CD4-positive, CD25-positive, alpha-beta regulatory T cell (primary cell): ENCODE data around the gene PHPT1. TPM values are rescaled to one million over a fixed set of nuclear protein-coding genes. Genes with fewer than 3 reads are reported as not detected.
"Not testable (repeated sequence)": the region's sequence is repeated elsewhere in the genome, so short reads cannot be mapped to it uniquely, and the experiment has no call there.

Experiments
- ATAC-seq, 2 donors: fragments of 150-1000 bp; cut with Tn5 transposase; one replicate each; pipeline ENCODE4 v1.10.0; 2021; ENCODE audit warnings: low read depth in 2 of 2, moderate number of reproducible peaks in 2 of 2, moderate library complexity in 1 of 2
- DNase-seq, 3 donors: peaks; one replicate each; pipeline versions ENCODE4 v3.0.0 to v3.0.0-alpha.2; 2012 to 2022; ENCODE audit warnings: mixed read lengths in 1 of 3
- H3K27ac ChIP-seq: one replicate; pipeline ENCODE4 v1.7.0; 2013; ENCODE audit warnings: mild to moderate bottlenecking, low read length; ENCODE audit not compliant: insufficient read depth, poor library complexity, severe bottlenecking
- H3K27me3 ChIP-seq: one replicate; pipeline ENCODE4 v1.7.0; 2013; ENCODE audit warnings: low read length; ENCODE audit not compliant: control insufficient read depth, insufficient read depth
- H3K36me3 ChIP-seq: one replicate; pipeline ENCODE4 v1.7.0; 2013; ENCODE audit warnings: mild to moderate bottlenecking, low read length, moderate library complexity; ENCODE audit not compliant: control insufficient read depth, insufficient read depth
- H3K4me1 ChIP-seq: 2 replicates; pipeline ENCODE4 v1.7.0; 2013; ENCODE audit warnings: mild to moderate bottlenecking, low read length; ENCODE audit not compliant: insufficient read depth, control insufficient read depth, poor library complexity, severe bottlenecking
- H3K4me3 ChIP-seq: one replicate; pipeline ENCODE4 v1.7.0; 2013; ENCODE audit warnings: low read depth, mild to moderate bottlenecking, low read length, moderate library complexity
- H3K9me3 ChIP-seq, 2 experiments: 1 replicate in 1 of 2; 2 replicates in 1 of 2; pipeline ENCODE4 v1.7.0; 2013; ENCODE audit warnings: low read length in 2 of 2, mild to moderate bottlenecking in 1 of 2, moderate library complexity in 1 of 2; ENCODE audit not compliant: control insufficient read depth in 2 of 2
- H3K27ac Mint-ChIP-seq, 3 donors: one replicate each; pipeline ENCODE4 v1.8.0; 2020 to 2022; ENCODE audit warnings: mild to moderate bottlenecking in 3 of 3, mixed read lengths in 3 of 3, moderate library complexity in 2 of 3
- H3K27me3 Mint-ChIP-seq: one replicate; pipeline ENCODE4 v1.8.0; 2022; ENCODE audit warnings: mild to moderate bottlenecking, mixed read lengths
- H3K36me3 Mint-ChIP-seq: one replicate; pipeline ENCODE4 v1.8.0; 2020; ENCODE audit warnings: mixed read lengths
- H3K4me1 Mint-ChIP-seq, 4 donors: one replicate each; pipeline ENCODE4 v1.8.0; 2020 to 2022; ENCODE audit warnings: mixed read lengths in 4 of 4, mild to moderate bottlenecking in 1 of 4
- H3K4me3 Mint-ChIP-seq, 4 donors: one replicate each; pipeline ENCODE4 v1.8.0; 2020 to 2022; ENCODE audit warnings: mild to moderate bottlenecking in 4 of 4, mixed read lengths in 4 of 4, moderate library complexity in 3 of 4
- H3K9me3 Mint-ChIP-seq, 7 donors: one replicate each; pipeline ENCODE4 v1.8.0; 2020 to 2022; ENCODE audit warnings: mixed read lengths in 7 of 7, mild to moderate bottlenecking in 3 of 7, moderate library complexity in 2 of 7
- polyA plus RNA-seq, 4 donors: library from polyadenylated mRNA; unstranded; fragments of 300-500 nt; fragmentation: Illumina TruSeq; gene quantifications; one replicate each; pipeline ENCODE4 v1.2.3, GENCODE V29; 2021
- total RNA-seq: library from RNA; stranded (reverse); gene quantifications from one replicate; pipeline ENCODE4 v1.2.3, GENCODE V29; 2022

The PHPT1 gene
- total and polyA plus RNA-seq, 5 donors from 2014 or later, result 33.7 to 95.8 (median 80.1) TPM

- Mint-ChIP-seq H3K27ac (peak overlapping the region in 1 of 3 donors; percentile 59), H3K36me3 (peaks cover 8% of the 10 kb centered on the region), H3K4me1 (peaks cover 0 to 22% (median 8%) of the 10 kb centered on the region in 4 donors), H3K4me3 (peak overlapping the region; percentile 50 to 87 (median 79)), H3K27me3 (no peaks in the 10 kb centered on the region), H3K9me3 (no peaks in the 10 kb centered on the region)
- Histone ChIP-seq H3K27me3 (no peaks in the 10 kb centered on the region), H3K27ac (no peak overlapping the region), H3K4me3 (no peak overlapping the region), H3K4me1 (peaks cover 11% of the 10 kb centered on the region), H3K9me3 (no peaks in the 10 kb centered on the region), H3K36me3 (peaks cover 4% of the 10 kb centered on the region)
- DNase-seq, result no peak
- no peak for ATAC-seq
These were observed 19.4 kb downstream of the PHPT1 start for GRCh38 chr9:136868644-136869043.

- not testable (repeated sequence) for H3K9me3 ChIP-seq, H3K27ac ChIP-seq, H3K27ac Mint-ChIP-seq, DNase-seq, H3K36me3 Mint-ChIP-seq, H3K9me3 Mint-ChIP-seq, H3K27me3 ChIP-seq, H3K27me3 Mint-ChIP-seq, H3K4me3 ChIP-seq, ATAC-seq, H3K36me3 ChIP-seq
- H3K4me1 Mint-ChIP-seq, result peaks cover 0 to 13% (median under 1%) of the 10 kb centered on the region in 4 donors
- H3K4me1 ChIP-seq, result peaks cover 11% of the 10 kb centered on the region
- H3K4me3 Mint-ChIP-seq, result peak overlapping the region in 2 of 4 donors; percentile 86 to 87
These were observed 20.4 kb downstream of the PHPT1 start for GRCh38 chr9:136869611-136870010.

- H3K36me3 ChIP-seq, result no peaks in the 10 kb centered on the region
- H3K4me1 ChIP-seq, result no peaks in the 10 kb centered on the region
- no peaks in the 10 kb centered on the region for H3K36me3 Mint-ChIP-seq
- ATAC-seq (no peak), DNase-seq (no peak)
- no peak overlapping the region for H3K27ac ChIP-seq
- H3K9me3 ChIP-seq, result no peaks in the 10 kb centered on the region
- no peak overlapping the region for H3K4me3 Mint-ChIP-seq
- no peaks in the 10 kb centered on the region for H3K27me3 ChIP-seq
- H3K4me1 Mint-ChIP-seq, result no peaks in the 10 kb centered on the region
- H3K9me3 Mint-ChIP-seq, result peaks cover 0 to 3% (median 0%) of the 10 kb centered on the region in 7 donors
- H3K27me3 Mint-ChIP-seq, result no peaks in the 10 kb centered on the region
- no peak overlapping the region for H3K4me3 ChIP-seq
- H3K27ac Mint-ChIP-seq, result no peak overlapping the region
These were observed 25.9 kb downstream of the PHPT1 start for GRCh38 chr9:136875155-136875554.

- no peak for ATAC-seq
These were observed 27.3 kb downstream of the PHPT1 start for GRCh38 chr9:136876476-136876875.

GRCh38 chr9:136880651-136881050 is 31.4 kb downstream of the PHPT1 start:
- Mint-ChIP-seq H3K4me1 (peaks cover 0 to 29% (median 11%) of the 10 kb centered on the region in 4 donors), H3K9me3 (peaks cover 0 to 2% (median 0%) of the 10 kb centered on the region in 7 donors), H3K4me3 (peak overlapping the region in 2 of 4 donors; percentile 72 to 91), H3K27ac (peak overlapping the region in 1 of 3 donors; percentile 56), H3K27me3 (no peaks in the 10 kb centered on the region), H3K36me3 (no peaks in the 10 kb centered on the region)
- no peak for DNase-seq
- Histone ChIP-seq H3K36me3 (no peaks in the 10 kb centered on the region), H3K9me3 (no peaks in the 10 kb centered on the region), H3K27me3 (no peaks in the 10 kb centered on the region), H3K27ac (no peak overlapping the region), H3K4me1 (peaks cover 30% of the 10 kb centered on the region), H3K4me3 (no peak overlapping the region)
- ATAC-seq, result no peak

More at GRCh38 chr9:136876476-136876875, 27.3 kb downstream of the PHPT1 start:
- H3K9me3 Mint-ChIP-seq, result peaks cover 0 to 3% (median 0%) of the 10 kb centered on the region in 7 donors
- Histone ChIP-seq H3K9me3 (no peaks in the 10 kb centered on the region), H3K27ac (no peak overlapping the region), H3K36me3 (no peaks in the 10 kb centered on the region), H3K4me3 (no peak overlapping the region), H3K4me1 (peaks cover 4% of the 10 kb centered on the region), H3K27me3 (no peaks in the 10 kb centered on the region)
- no peak overlapping the region for H3K4me3 Mint-ChIP-seq
- H3K36me3 Mint-ChIP-seq, result no peaks in the 10 kb centered on the region
- no peaks in the 10 kb centered on the region for H3K27me3 Mint-ChIP-seq
- H3K27ac Mint-ChIP-seq, result no peak overlapping the region
- peaks cover 0 to 4% (median 3%) of the 10 kb centered on the region in 4 donors for H3K4me1 Mint-ChIP-seq
- no peak for DNase-seq

GRCh38 chr9:136881691-136882108 is 32.5 kb downstream of the PHPT1 start:
- Mint-ChIP-seq H3K36me3 (no peaks in the 10 kb centered on the region), H3K4me3 (peak overlapping the region; percentile 77 to 93 (median 84)), H3K27me3 (no peaks in the 10 kb centered on the region), H3K4me1 (peaks cover 0 to 29% (median 11%) of the 10 kb centered on the region in 4 donors), H3K9me3 (peaks cover 0 to 2% (median 0%) of the 10 kb centered on the region in 7 donors), H3K27ac (peak overlapping the region; percentile 73 to 84 (median 74))
- no peaks in the 10 kb centered on the region for H3K27me3 ChIP-seq
- no peaks in the 10 kb centered on the region for H3K9me3 ChIP-seq
- no peaks in the 10 kb centered on the region for H3K36me3 ChIP-seq
- DNase-seq (peak in 1 of 3 donors; percentile 83), ATAC-seq (no peak)
- peaks cover 34% of the 10 kb centered on the region for H3K4me1 ChIP-seq
- H3K27ac ChIP-seq, result peak overlapping the region; percentile 91
- H3K4me3 ChIP-seq, result peak overlapping the region; percentile 64

- H3K27ac ChIP-seq, result peak overlapping the region; percentile 91
- ATAC-seq (peak; percentile 52 to 54), DNase-seq (peak; percentile 69 to 88 (median 78))
- H3K4me3 Mint-ChIP-seq, result peak overlapping the region; percentile 77 to 93 (median 86)
- peak overlapping the region; percentile 84 to 97 (median 94) for H3K27ac Mint-ChIP-seq
- no peaks in the 10 kb centered on the region for H3K27me3 ChIP-seq
- H3K36me3 Mint-ChIP-seq, result no peaks in the 10 kb centered on the region
- peak overlapping the region; percentile 64 for H3K4me3 ChIP-seq
- peaks cover 41% of the 10 kb centered on the region for H3K4me1 ChIP-seq
- no peaks in the 10 kb centered on the region for H3K9me3 ChIP-seq
- H3K36me3 ChIP-seq, result no peaks in the 10 kb centered on the region
- H3K27me3 Mint-ChIP-seq, result no peaks in the 10 kb centered on the region
- peaks cover 0 to 2% (median 0%) of the 10 kb centered on the region in 7 donors for H3K9me3 Mint-ChIP-seq
- H3K4me1 Mint-ChIP-seq, result peaks cover 3 to 34% (median 15%) of the 10 kb centered on the region in 4 donors
These were observed 33.1 kb downstream of the PHPT1 start for GRCh38 chr9:136882109-136882946.
